ENCODE results near the gene ALOX15B.

Gene ALOX15B, protein sequence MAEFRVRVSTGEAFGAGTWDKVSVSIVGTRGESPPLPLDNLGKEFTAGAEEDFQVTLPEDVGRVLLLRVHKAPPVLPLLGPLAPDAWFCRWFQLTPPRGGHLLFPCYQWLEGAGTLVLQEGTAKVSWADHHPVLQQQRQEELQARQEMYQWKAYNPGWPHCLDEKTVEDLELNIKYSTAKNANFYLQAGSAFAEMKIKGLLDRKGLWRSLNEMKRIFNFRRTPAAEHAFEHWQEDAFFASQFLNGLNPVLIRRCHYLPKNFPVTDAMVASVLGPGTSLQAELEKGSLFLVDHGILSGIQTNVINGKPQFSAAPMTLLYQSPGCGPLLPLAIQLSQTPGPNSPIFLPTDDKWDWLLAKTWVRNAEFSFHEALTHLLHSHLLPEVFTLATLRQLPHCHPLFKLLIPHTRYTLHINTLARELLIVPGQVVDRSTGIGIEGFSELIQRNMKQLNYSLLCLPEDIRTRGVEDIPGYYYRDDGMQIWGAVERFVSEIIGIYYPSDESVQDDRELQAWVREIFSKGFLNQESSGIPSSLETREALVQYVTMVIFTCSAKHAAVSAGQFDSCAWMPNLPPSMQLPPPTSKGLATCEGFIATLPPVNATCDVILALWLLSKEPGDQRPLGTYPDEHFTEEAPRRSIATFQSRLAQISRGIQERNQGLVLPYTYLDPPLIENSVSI

DNA sequence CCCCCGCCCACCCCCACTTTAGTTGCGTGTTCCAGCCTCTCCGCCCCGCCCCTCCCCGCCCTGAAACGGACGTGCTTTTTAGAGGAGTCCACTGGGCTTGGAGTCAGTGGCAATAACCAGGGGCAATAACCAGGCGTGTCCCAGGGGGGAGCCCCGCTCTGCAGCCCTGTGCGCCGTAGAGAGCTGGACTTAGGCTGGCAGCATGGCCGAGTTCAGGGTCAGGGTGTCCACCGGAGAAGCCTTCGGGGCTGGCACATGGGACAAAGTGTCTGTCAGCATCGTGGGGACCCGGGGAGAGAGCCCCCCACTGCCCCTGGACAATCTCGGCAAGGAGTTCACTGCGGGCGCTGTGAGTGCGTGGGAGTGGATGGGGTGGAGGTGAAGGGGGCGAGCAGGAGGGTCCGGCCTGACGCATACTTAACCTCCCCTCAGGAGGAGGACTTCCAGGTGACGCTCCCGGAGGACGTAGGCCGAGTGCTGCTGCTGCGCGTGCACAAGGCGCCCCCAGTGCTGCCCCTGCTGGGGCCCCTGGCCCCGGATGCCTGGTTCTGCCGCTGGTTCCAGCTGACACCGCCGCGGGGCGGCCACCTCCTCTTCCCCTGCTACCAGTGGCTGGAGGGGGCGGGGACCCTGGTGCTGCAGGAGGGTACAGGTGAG lies at the start of gene ALOX15B:
Gene ALOX15B (plus strand): TSS at position 106 of the 657 bp plus-strand sequence. CDS start 97 bp downstream, at position 203.
- no peak for DNase-seq

DNA sequence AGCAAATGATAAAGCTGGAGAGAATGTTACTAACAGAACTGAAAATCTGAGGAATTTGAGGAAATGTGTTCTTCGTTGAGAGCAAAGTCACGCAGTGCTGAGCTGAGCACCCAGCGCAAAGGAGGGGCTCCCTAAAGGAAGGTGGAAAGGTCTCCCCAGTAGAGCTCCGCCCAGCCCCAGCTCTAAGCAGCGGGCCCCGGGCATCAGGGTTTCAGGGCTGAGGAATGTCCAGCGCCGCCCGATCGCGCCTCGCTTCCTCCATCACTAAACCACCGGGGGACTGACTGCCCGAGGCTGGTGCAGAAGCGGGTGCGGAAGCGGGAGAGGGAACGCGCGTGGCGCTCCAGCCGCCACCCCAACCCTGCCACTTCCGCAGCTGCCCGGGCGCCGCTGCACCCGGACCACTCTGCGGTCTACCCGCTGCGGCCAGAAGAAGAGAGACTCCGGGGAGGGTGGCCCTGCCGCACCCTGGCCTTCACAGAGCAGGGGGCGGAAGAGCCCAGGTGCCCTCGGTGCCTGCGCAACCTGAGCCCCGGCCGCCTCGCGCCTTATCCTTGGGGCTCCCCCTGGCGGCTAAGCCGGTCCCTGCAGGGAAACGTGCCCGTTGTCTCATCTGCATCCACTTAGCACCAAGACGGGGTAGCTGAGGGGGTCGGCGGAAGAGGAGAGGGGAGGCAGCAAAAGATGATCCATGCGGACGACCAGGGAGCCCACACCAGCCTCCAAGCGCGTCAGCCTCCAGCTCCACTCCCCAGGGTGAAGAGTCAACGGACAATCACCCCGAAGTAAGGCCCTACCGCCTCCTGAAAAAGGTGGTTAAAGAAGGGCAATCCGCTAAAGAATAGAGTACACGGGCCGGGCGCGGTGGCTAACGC lies 48.8 kb upstream of the ALOX15B start:
- DNase-seq: peak; percentile 92

GRCh38 chr17:7992516-7992915 lies 46.3 kb upstream of the ALOX15B start:
- no peak for DNase-seq

GRCh38 chr17:7992924-7993323 lies 45.9 kb upstream of the ALOX15B start:
- peak; percentile 30 for DNase-seq

DNA sequence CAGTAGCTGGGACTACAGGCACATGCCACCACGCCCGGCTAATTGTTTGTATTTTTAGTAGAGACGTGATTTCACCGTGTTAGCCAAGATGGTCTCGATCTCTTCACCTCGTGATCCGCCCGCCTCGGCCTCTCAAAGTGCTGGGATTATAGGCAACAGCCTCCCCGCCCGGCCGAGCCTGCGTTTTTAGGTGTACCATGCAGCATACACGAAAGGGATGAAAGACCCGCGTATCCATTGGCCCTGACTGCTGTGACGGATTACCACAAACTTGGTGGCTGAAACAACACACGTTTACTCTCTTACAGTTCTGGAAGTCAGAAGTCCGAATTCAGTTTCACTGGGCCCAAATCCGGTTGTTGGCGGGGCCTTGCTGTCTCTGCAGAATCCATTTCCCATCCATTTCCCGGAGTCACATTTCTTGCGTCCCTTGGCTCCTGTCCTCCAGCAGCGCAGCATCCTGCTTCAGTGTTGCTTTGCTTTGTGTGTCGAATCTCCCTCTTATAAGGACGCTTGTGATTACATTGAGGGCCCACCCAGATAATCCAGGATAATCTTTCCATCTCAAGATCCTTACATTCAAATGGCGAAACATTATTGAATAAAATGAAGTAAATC lies 44.8 kb upstream of the ALOX15B start:
- no peak for DNase-seq

DNA sequence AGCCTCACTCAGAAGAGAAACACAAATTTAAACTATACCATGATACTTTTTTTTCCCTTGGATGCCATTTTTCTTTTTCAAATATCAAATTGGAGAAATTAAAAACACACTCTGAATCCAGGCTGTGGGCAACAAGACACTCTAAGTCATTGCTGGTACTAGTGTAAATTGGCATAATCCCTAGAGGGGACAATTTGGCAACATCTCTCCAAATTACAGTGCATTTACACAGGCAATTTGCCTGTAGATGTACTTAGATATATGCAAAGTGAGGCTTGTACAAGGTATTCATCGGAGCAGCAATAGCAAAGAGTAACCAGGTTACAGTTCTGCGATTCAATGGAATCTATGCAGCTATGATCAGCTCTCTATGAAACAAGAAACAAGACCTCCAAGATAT lies 43.1 kb upstream of the ALOX15B start:
- no peak for DNase-seq

GRCh38 chr17:7997186-7997585 lies 41.7 kb upstream of the ALOX15B start:
- DNase-seq: peak; percentile 39

DNA sequence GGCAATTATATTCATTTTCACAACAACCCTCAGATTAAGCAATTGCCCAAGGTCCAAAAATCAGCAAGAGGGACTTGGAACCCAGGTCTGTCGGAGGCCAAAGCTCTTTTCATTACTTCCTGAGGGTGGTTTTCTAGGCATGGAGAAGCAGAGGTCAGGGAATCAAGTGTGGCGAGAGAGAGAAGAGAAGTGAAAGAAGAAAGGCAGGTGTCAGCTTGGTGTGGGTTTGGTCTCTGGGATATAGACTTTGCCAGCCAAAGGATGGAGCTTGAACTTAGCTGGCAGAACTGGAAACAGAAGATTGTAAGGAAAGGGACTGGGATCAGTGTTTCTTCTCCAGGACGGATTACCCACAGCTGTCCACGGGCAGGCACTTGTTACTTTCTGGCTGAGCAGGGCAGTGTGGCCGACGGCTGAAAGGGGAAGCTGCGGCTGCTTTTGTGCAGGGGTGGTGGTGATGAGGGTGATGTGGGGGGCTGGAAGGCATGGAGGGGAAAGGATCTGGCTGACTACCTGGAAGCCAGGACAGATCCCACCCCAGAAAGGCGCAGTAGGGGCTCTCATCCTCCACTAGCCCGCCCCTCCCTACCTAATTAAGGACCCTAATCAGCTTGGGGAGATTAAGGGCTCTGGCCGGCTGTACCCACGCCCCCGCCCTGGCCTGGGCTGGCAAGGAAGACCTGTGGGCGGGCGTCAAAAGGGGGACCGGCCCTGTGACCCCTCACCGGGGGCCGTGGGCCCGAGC lies 36.7 kb upstream of the ALOX15B start, which contains the start of gene GUCY2D:
Gene GUCY2D (plus strand): TSS at position 640 of the 745 bp plus-strand sequence. CDS start 433 bp downstream, outside the sequence.
- DNase-seq: peak; percentile 3

GRCh38 chr17:8002721-8003593 lies 35.9 kb upstream of the ALOX15B start:
- no peak for DNase-seq

DNA sequence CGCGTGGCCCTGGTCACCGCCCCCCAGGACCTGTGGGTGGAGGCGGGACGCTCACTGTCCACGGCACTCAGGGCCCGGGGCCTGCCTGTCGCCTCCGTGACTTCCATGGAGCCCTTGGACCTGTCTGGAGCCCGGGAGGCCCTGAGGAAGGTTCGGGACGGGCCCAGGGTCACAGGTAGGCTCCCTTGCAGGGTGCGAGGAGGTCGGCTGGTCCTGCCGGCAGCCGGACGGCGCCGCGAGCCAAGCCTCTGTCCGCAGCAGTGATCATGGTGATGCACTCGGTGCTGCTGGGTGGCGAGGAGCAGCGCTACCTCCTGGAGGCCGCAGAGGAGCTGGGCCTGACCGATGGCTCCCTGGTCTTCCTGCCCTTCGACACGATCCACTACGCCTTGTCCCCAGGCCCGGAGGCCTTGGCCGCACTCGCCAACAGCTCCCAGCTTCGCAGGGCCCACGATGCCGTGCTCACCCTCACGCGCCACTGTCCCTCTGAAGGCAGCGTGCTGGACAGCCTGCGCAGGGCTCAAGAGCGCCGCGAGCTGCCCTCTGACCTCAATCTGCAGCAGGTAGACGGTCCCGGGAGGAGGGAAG lies 35.2 kb upstream of the ALOX15B start:
- DNase-seq: no peak

DNA sequence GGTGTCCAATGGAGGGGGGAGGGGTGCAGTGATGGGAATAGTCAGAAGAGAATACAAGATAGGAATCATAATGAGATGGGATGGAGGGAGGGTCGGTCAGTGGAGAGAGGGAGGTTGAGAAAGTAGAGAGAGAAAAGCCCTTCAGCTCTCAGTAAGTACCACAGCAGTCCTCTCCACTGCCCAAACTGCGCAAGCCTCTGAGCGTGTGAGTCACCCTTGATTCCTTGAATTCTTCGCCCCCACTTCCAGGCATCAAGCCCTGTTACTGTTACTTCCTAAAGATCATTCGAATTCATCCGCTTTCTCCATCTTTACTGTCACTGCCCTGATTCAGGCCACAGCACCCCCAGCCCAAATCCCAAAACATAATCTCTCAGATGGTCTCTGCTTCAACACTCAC lies 34.0 kb upstream of the ALOX15B start:
- DNase-seq: no peak

- DNase-seq: no peak
Observed at GRCh38 chr17:8005357-8005756, 33.5 kb upstream of the ALOX15B start.

DNA sequence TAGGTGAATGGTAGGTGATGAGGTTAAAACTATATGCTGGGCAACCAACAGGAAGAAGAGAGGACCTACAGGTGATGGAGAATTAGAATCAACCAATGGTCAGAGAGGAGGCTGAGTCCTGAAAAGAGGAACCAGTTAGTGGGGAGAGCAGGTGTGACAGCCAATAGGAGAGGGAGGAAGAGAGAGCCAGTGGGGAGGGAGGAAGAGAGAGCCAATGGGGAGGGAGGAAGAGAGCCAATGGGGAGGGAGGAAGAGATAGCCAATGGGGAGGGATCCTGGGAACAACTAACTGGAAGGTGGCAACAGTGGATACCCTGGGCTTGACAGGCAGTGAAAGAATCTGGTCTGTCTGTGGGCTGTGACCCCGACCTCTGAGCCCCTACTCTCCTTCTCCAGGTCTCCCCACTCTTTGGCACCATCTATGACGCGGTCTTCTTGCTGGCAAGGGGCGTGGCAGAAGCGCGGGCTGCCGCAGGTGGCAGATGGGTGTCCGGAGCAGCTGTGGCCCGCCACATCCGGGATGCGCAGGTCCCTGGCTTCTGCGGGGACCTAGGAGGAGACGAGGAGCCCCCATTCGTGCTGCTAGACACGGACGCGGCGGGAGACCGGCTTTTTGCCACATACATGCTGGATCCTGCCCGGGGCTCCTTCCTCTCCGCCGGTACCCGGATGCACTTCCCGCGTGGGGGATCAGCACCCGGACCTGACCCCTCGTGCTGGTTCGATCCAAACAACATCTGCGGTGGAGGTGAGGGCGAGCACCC lies 32.7 kb upstream of the ALOX15B start:
- no peak for DNase-seq

DNA sequence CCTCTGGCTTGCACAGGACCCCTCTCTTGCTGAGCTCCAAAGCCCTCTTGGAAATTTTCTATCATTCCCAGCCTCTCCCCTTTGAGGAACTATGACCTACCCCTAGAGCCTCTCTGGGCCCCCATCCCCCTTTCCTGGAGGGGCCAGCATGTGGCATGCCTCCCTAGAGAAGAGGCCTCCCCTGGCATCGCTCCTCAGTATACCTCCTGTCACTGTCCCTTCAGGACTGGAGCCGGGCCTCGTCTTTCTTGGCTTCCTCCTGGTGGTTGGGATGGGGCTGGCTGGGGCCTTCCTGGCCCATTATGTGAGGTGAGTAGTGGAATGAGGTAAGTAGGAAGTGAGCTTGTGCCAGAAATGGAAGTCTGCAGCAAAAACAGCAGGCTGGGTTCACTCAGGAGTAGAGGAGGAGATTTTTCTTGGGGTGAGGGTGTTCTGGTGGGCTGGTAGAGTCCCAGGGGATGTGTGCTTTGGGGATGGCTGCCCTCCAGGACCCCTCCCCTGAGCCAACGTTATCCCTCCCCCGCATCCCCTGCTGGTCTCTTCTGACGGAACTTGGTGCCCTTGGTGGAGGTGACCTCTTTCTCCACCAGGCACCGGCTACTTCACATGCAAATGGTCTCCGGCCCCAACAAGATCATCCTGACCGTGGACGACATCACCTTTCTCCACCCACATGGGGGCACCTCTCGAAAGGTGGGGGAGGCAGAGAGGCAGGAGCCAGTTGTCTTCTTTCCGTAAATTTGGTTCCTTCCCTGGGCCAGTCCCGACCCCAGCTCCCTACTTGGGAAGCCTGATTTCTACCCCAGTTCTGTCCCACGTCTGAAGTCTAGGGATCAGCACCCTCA lies 31.8 kb upstream of the ALOX15B start:
- DNase-seq: no peak

DNA sequence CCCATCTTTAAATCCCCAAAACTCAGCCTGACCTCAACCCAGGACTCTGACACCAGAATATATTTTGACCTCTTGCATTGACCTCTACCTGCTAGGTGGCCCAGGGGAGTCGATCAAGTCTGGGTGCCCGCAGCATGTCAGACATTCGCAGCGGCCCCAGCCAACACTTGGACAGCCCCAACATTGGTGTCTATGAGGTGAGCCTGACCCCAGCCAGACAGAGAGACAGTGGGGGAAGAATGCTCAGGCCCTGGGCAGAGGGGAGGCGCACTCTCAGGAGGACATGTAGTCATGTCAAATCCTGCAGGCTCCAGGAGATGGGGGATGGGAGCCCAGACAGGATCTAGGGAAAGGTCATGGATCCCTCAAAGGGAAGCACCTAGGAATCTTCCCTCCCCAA lies 31.0 kb upstream of the ALOX15B start:
- no peak for DNase-seq

GRCh38 chr17:8012045-8012580 lies 26.7 kb upstream of the ALOX15B start:
- no peak for DNase-seq

DNA sequence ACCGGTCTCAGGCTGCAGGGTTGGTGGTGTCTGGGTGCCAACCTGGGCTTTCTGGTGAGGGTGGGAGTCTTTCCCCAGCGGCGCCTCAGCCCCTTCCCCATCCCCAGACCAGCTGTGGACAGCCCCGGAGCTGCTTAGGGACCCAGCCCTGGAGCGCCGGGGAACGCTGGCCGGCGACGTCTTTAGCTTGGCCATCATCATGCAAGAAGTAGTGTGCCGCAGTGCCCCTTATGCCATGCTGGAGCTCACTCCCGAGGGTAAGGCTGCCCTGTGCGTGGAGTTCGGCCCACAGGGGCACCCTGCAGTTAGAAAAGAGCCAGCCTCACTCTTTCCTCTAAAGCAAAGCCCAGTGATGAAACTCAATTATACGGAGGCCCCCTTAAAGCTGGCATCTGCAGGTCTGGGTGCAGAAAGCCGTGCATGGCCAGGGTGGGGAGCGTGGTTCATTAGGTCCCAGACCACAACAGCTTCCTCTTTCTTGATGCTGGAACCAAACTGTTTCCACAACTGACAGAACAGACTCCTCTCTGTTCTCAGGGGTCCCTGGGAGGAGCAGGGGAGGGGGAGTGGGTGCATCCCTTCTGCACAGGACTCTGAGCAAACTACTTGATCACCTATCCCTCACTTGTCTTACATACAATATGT lies 25.7 kb upstream of the ALOX15B start:
- DNase-seq: no peak
